ENCODE data around the gene ERC2.

Gene ERC2

DNA sequence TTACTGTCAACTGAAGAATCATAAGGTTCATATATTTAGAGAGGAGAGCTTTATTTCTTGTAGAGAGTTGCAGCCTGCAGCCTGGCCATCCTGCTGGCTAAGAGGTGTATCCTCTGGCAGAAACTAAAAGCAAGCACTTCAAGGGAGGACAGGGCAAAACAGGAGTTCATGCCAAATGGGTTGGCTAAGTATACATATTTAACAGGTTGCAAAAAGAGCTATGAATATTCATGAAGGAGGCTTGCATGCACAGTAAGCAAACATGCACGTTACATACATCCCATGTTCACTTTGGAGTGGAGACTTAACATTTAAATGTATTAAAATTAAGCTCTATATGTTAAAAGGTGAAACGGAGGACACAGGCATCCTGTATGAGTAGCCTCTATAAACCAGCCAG lies 354.4 kb downstream of the ERC2 start:
- no peaks in the 10 kb centered on the region for H3K9me3 ChIP-seq (ENCODE audit: severe bottlenecking)
- H3K4me3 ChIP-seq (ENCODE audit: severe bottlenecking), result no peak overlapping the region
- ATAC-seq (ENCODE audit: low read depth) (no peak), DNase-seq (ENCODE audit: low spot score) (no peak)
- H3K27ac ChIP-seq (ENCODE audit: poor library complexity, severe bottlenecking), result no peak overlapping the region
- peaks cover under 1% of the 10 kb centered on the region for H3K4me1 ChIP-seq (ENCODE audit: insufficient read depth, poor library complexity, severe bottlenecking)
- H3K27me3 ChIP-seq (ENCODE audit: insufficient read depth, poor library complexity, severe bottlenecking), result no peaks in the 10 kb centered on the region
- H3K36me3 ChIP-seq (ENCODE audit: low read depth), result no peaks in the 10 kb centered on the region
- TF ChIP-seq CTCF (IDR thresholded peaks at IDR 0.05; ENCODE audit: poor library complexity, severe bottlenecking), result no peak

- TF ChIP-seq CTCF (IDR thresholded peaks at IDR 0.05; ENCODE audit: poor library complexity, severe bottlenecking), result no peak
- Histone ChIP-seq H3K4me3 (ENCODE audit: severe bottlenecking) (no peak overlapping the region), H3K36me3 (ENCODE audit: low read depth) (no peaks in the 10 kb centered on the region), H3K4me1 (ENCODE audit: insufficient read depth, poor library complexity, severe bottlenecking) (no peaks in the 10 kb centered on the region), H3K9me3 (ENCODE audit: severe bottlenecking) (no peaks in the 10 kb centered on the region), H3K27me3 (ENCODE audit: insufficient read depth, poor library complexity, severe bottlenecking) (no peaks in the 10 kb centered on the region), H3K27ac (ENCODE audit: poor library complexity, severe bottlenecking) (no peak overlapping the region)
- no peak for DNase-seq (ENCODE audit: low spot score)
- no peak for ATAC-seq (ENCODE audit: low read depth)
These were observed 355.0 kb downstream of the ERC2 start for GRCh38 chr3:56113231-56113630.

DNA sequence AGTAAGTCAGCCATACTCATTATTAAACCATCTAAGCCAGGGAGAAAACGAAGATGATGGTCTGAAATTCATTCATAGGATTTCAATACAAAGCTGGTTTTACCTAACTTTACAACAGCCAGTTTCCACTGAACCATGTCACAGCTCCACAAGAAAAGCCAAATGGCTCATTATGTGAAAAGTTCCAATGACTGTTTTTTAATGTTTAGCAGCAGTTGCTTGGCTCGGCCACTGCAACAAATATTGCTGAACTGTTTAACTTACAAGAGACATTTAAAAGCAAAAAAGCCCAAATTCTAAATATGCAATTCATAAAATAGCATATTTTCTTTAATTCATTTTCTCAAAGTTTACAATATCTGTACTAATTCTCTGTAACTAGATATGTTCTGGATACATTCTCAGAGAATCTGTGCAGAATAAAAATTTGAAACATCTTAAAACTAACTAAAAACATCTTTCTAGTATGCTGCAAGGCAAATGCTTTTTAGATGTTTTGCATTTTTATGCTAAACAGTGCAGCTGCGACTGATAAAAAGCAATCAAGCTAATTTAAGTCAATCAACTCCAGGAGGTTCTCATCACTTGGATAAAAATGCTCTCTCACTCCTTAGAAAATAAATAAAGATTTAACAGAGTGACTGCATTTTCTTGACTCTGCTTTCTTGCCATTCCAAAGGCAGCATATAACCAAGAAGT lies 356.5 kb downstream of the ERC2 start:
- H3K36me3 ChIP-seq (ENCODE audit: low read depth), result no peaks in the 10 kb centered on the region
- H3K9me3 ChIP-seq (ENCODE audit: severe bottlenecking), result no peaks in the 10 kb centered on the region
- H3K27me3 ChIP-seq (ENCODE audit: insufficient read depth, poor library complexity, severe bottlenecking), result no peaks in the 10 kb centered on the region
- no peak overlapping the region for H3K4me3 ChIP-seq (ENCODE audit: severe bottlenecking)
- no peak for DNase-seq (ENCODE audit: low spot score)
- no peak for ATAC-seq (ENCODE audit: low read depth)
- no peak overlapping the region for H3K27ac ChIP-seq (ENCODE audit: poor library complexity, severe bottlenecking)
- TF ChIP-seq CTCF (IDR thresholded peaks at IDR 0.05; ENCODE audit: poor library complexity, severe bottlenecking), result no peak
- no peaks in the 10 kb centered on the region for H3K4me1 ChIP-seq (ENCODE audit: insufficient read depth, poor library complexity, severe bottlenecking)

DNA sequence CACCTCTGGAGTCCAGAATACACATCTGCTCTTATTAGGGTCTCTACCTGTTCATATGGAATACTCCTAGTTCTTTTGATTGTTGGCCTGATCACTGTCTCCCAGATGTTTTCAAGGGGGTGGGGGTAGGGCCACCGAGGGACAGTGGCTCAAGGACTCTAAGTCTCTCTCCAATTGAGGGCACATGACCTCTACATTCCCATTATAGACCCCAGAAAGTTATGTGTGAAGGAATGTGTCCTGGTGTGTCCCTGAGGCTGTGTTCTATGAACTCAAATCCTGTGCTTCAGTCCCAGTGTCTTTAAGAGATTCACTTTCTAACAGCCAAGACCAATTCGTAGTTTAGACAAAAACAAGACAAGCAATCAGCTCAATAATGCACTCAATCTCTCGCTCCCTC lies 357.4 kb downstream of the ERC2 start:
- H3K4me1 ChIP-seq (ENCODE audit: insufficient read depth, poor library complexity, severe bottlenecking), result no peaks in the 10 kb centered on the region
- H3K9me3 ChIP-seq (ENCODE audit: severe bottlenecking), result no peaks in the 10 kb centered on the region
- H3K27me3 ChIP-seq (ENCODE audit: insufficient read depth, poor library complexity, severe bottlenecking), result no peaks in the 10 kb centered on the region
- no peak for ATAC-seq (ENCODE audit: low read depth)
- H3K27ac ChIP-seq (ENCODE audit: poor library complexity, severe bottlenecking), result no peak overlapping the region
- no peak for DNase-seq (ENCODE audit: low spot score)
- H3K36me3 ChIP-seq (ENCODE audit: low read depth), result no peaks in the 10 kb centered on the region
- no peak for TF ChIP-seq CTCF (IDR thresholded peaks at IDR 0.05; ENCODE audit: poor library complexity, severe bottlenecking)
- H3K4me3 ChIP-seq (ENCODE audit: severe bottlenecking), result no peak overlapping the region

- Histone ChIP-seq H3K36me3 (ENCODE audit: low read depth) (no peaks in the 10 kb centered on the region), H3K27ac (ENCODE audit: poor library complexity, severe bottlenecking) (no peak overlapping the region), H3K27me3 (ENCODE audit: insufficient read depth, poor library complexity, severe bottlenecking) (no peaks in the 10 kb centered on the region), H3K9me3 (ENCODE audit: severe bottlenecking) (no peaks in the 10 kb centered on the region), H3K4me3 (ENCODE audit: severe bottlenecking) (no peak overlapping the region), H3K4me1 (ENCODE audit: insufficient read depth, poor library complexity, severe bottlenecking) (no peaks in the 10 kb centered on the region)
- no peak for TF ChIP-seq CTCF (IDR thresholded peaks at IDR 0.05; ENCODE audit: poor library complexity, severe bottlenecking)
- DNase-seq (ENCODE audit: low spot score), result no peak
- no peak for ATAC-seq (ENCODE audit: low read depth)
These were observed 361.1 kb downstream of the ERC2 start for GRCh38 chr3:56107157-56107556.

All from RWPE2 (cell line).